B cell (primary cell): ENCODE results near the gene CCR2. TPM values are rescaled to one million over a fixed set of nuclear protein-coding genes. Genes with fewer than 3 reads are reported as not detected.

Source experiments
- ATAC-seq: fragments of 200-7000 bp; cut with Tn5 transposase; one replicate; pipeline ENCODE4 v1.10.0; 2021; ENCODE audit warnings: low read depth, mild to moderate bottlenecking, moderate number of reproducible peaks, moderate library complexity
- CTCF ChIA-PET: fragments of 350-600 bp; sonication (Branson Sonifier 250); formaldehyde crosslinking; loops from one replicate; lab custom pipeline; 2021; ENCODE audit warnings: antibody characterized with exemption, inconsistent platforms; lab: Charles Lee
- POLR2A ChIA-PET: fragments of 350-600 bp; sonication (Branson Sonifier 250); formaldehyde crosslinking; loops from one replicate; lab custom pipeline; 2021; ENCODE audit warnings: antibody characterized with exemption; lab: Charles Lee
- DNase-seq: peaks from one replicate; pipeline ENCODE4 v3.0.0; 2013
- H2AFZ ChIP-seq: 2 replicates; pipeline ENCODE4 v1.6.1; 2012; ENCODE audit warnings: mild to moderate bottlenecking, low read depth, low read length; ENCODE audit not compliant: insufficient read depth, poor library complexity, severe bottlenecking
- H3K27ac ChIP-seq, 2 donors: 1 replicate in 1 of 2; 2 replicates in 1 of 2; pipeline ENCODE4 v1.5.1; 2012 to 2013; ENCODE audit warnings: low read length in 2 of 2, mild to moderate bottlenecking in 2 of 2, moderate library complexity in 1 of 2
- H3K27me3 ChIP-seq, 4 experiments: fragments of 200-600 bp in 1 of 4; sonication (generic) in 1 of 4; replicated peaks in 1 of 4; 1 replicate in 2 of 4; 2 replicates in 2 of 4; pipeline versions ENCODE4 v1.6.1 to v1.7.0; 2013 to 2016; ENCODE audit warnings: low read length in 3 of 4, mild to moderate bottlenecking in 2 of 4, mixed read lengths in 1 of 4, moderate library complexity in 1 of 4; ENCODE audit not compliant: insufficient read depth in 4 of 4, control insufficient read depth in 3 of 4; ENCODE audit errors: control extremely low read depth in 1 of 4
- H3K36me3 ChIP-seq, 2 experiments: replicated peaks in 1 of 2; 1 replicate in 1 of 2; 2 replicates in 1 of 2; pipeline versions ENCODE4 v1.6.1 to v1.7.1; 2013; ENCODE audit warnings: low read length in 1 of 2; ENCODE audit not compliant: insufficient read depth in 2 of 2, control insufficient read depth in 1 of 2; ENCODE audit errors: control extremely low read depth in 1 of 2, extremely low read depth in 1 of 2
- H3K4me1 ChIP-seq, 2 donors: fragments of 200-600 bp in 1 of 2; sonication (generic) in 1 of 2; 1 replicate in 1 of 2; 2 replicates in 1 of 2; pipeline versions ENCODE4 v1.5.1 to v1.6.1; 2013 to 2017; ENCODE audit warnings: low read length in 2 of 2; ENCODE audit not compliant: control insufficient read depth in 2 of 2, insufficient read depth in 2 of 2
- H3K4me2 ChIP-seq: replicated peaks from 2 replicates; pipeline ENCODE3; 2012; ENCODE audit warnings: mild to moderate bottlenecking, low read depth, low read length; ENCODE audit not compliant: poor library complexity, severe bottlenecking
- H3K4me3 ChIP-seq, 5 experiments: fragments of 200-600 bp in 1 of 5; sonication (generic) in 1 of 5; 1 replicate in 3 of 5; 2 replicates in 2 of 5; pipeline versions ENCODE4 v1.5.1 to v1.7.0; 2011 to 2016; ENCODE audit warnings: low read length in 4 of 5, mild to moderate bottlenecking in 4 of 5, low read depth in 2 of 5, control low read depth in 1 of 5, moderate library complexity in 1 of 5; ENCODE audit not compliant: insufficient read depth in 1 of 5; ENCODE audit errors: control extremely low read depth in 1 of 5, extremely low read depth in 1 of 5
- H3K79me2 ChIP-seq: fragments of 200-600 bp; sonication (generic); one replicate; pipeline ENCODE4 v1.6.0; 2016; ENCODE audit warnings: low read length; ENCODE audit not compliant: control insufficient read depth, insufficient read depth
- H3K9ac ChIP-seq: fragments of 200-600 bp; sonication (generic); 2 replicates; pipeline ENCODE4 v1.6.1; 2017; ENCODE audit warnings: mild to moderate bottlenecking, low read length, moderate library complexity
- H3K9me3 ChIP-seq, 3 donors: one replicate each; pipeline versions ENCODE4 v1.6.1 to v1.7.1; 2013; ENCODE audit warnings: low read length in 2 of 3; ENCODE audit not compliant: control insufficient read depth in 2 of 3, insufficient read depth in 1 of 3; ENCODE audit errors: control extremely low read depth in 1 of 3
- H4K20me1 ChIP-seq: 2 replicates; pipeline ENCODE4 v1.6.0; 2012; ENCODE audit warnings: mild to moderate bottlenecking, low read length; ENCODE audit not compliant: insufficient read depth, control insufficient read depth, poor library complexity, severe bottlenecking
- H3K27ac Mint-ChIP-seq: one replicate; pipeline ENCODE4 v1.8.0; 2021; ENCODE audit warnings: mixed read lengths
- H3K27me3 Mint-ChIP-seq: one replicate; pipeline ENCODE4 v1.8.0; 2021; ENCODE audit warnings: mixed read lengths
- H3K4me1 Mint-ChIP-seq: one replicate; pipeline ENCODE4 v1.8.0; 2021; ENCODE audit warnings: mixed read lengths
- H3K4me3 Mint-ChIP-seq: one replicate; pipeline ENCODE4 v1.8.0; 2021; ENCODE audit warnings: mixed read lengths
- H3K9me3 Mint-ChIP-seq: one replicate; pipeline ENCODE4 v1.8.0; 2022; ENCODE audit warnings: mixed read lengths; ENCODE audit not compliant: insufficient read depth
- CTCF ChIP-seq: fragments of 200-600 bp; IDR thresholded peaks from one replicate; pipeline ENCODE4 v1.8.0; 2022; ENCODE audit warnings: antibody characterized with exemption, mild to moderate bottlenecking
- EZH2 ChIP-seq: IDR thresholded peaks from 2 replicates; pipeline ENCODE4 v1.6.1; 2012; ENCODE audit warnings: borderline replicate concordance, low read depth, mild to moderate bottlenecking, moderate library complexity, low read length; ENCODE audit not compliant: insufficient read depth, poor library complexity, severe bottlenecking
- WGBS: methylation state at CpG from one replicate; pipeline ENCODE4 v1.1.5; 2013; ENCODE audit warnings: missing lambda C conversion rate; ENCODE audit not compliant: insufficient coverage; 5-methylcytosine and 5-hydroxymethylcytosine counted together
- intact Hi-C: fragments of 100-400 bp; cut with micrococcal nuclease; formaldehyde crosslinking; loops from one replicate; pipeline ENCODE4 v1.10.0; 2022
- polyA plus RNA-seq: library from polyadenylated mRNA; depleted of rRNA; stranded (reverse); fragments of >200 nt; gene quantifications from 2 replicates; pipeline ENCODE4 v1.2.3, GENCODE V29; 2012
- total RNA-seq, 2 donors: library from RNA; stranded (reverse); fragments of 120-200 nt in 1 of 2; gene quantifications; 1 replicate in 1 of 2; 2 replicates in 1 of 2; pipeline versions ENCODE4 v1.2.3 to v1.2.4, GENCODE V29; 2013 to 2022

Gene CCR2
- total and polyA plus RNA-seq, 2 donors (not counting 1 experiment from before 2014, with no cell fraction given): 0.34 to 0.82 TPM

- Histone ChIP-seq H4K20me1 (no peaks in the 10 kb centered on the region), H3K4me2 (no peak overlapping the region), H3K27ac (no peak overlapping the region), H3K9ac (no peak overlapping the region), H3K27me3 (no peaks in the 10 kb centered on the region), H3K4me1 (peaks cover 31 to 50% of the 10 kb centered on the region in 2 donors), H3K36me3 (no peaks in the 10 kb centered on the region), H3K79me2 (no peaks in the 10 kb centered on the region), H3K9me3 (no peaks in the 10 kb centered on the region), H2AFZ (no peak overlapping the region), H3K4me3 (no peak overlapping the region)
- no peaks in the 10 kb centered on the region for H3K27me3 Mint-ChIP-seq
- H3K4me1 Mint-ChIP-seq: peaks cover 67% of the 10 kb centered on the region
- 100% methylated on average over 3 of the region's 6 CpGs for WGBS
- no peaks in the 10 kb centered on the region for H3K9me3 Mint-ChIP-seq
- intact Hi-C loops: no loop called here
- ChIA-PET POLR2A (no interaction called here), CTCF (interaction anchor here (0.6 to 0.9 kb wide), 2 partner anchors 10 to 19 kb away, joined by 3 to 4 read pairs; no protein-coding TSS in a partner anchor)
- TF ChIP-seq CTCF: no peak
- TF ChIP-seq EZH2: no peak
- DNase-seq (no peak), ATAC-seq (no peak)
- H3K27ac Mint-ChIP-seq: no peak overlapping the region
- no peak overlapping the region for H3K4me3 Mint-ChIP-seq
Observed at GRCh38 chr3:46358466-46358865, 4.6 kb downstream of the CCR2 start.

GRCh38 chr3:46359733-46360493 lies 6.0 kb downstream of the CCR2 start:
- Histone ChIP-seq H3K4me2 (no peak overlapping the region), H3K9me3 (no peaks in the 10 kb centered on the region), H3K4me3 (no peak overlapping the region), H3K27me3 (no peaks in the 10 kb centered on the region), H4K20me1 (no peaks in the 10 kb centered on the region), H3K9ac (no peak overlapping the region), H2AFZ (no peak overlapping the region), H3K79me2 (no peaks in the 10 kb centered on the region), H3K4me1 (peaks cover 21 to 40% of the 10 kb centered on the region in 2 donors), H3K27ac (no peak overlapping the region), H3K36me3 (no peaks in the 10 kb centered on the region)
- TF ChIP-seq CTCF (no peak), EZH2 (no peak)
- intact Hi-C loops: loop anchor here (5.0 kb wide), 1 partner anchor 38 kb away; no protein-coding TSS in a partner anchor
- H3K27me3 Mint-ChIP-seq: no peaks in the 10 kb centered on the region
- no peaks in the 10 kb centered on the region for H3K9me3 Mint-ChIP-seq
- ChIA-PET POLR2A (no interaction called here), CTCF (interaction anchor here (0.6 to 2.7 kb wide), 8 partner anchors 9 to 423 kb away, joined by 3 to 14 read pairs (median 3); partner anchors contain the start of gene CCR5)
- 41% methylated on average over 7 of the region's 11 CpGs for WGBS
- H3K27ac Mint-ChIP-seq: no peak overlapping the region
- H3K4me1 Mint-ChIP-seq: peaks cover 54% of the 10 kb centered on the region
- no peak overlapping the region for H3K4me3 Mint-ChIP-seq
- ATAC-seq (peak; percentile 10), DNase-seq (no peak)
